Naive thymus-derived CD8-positive, alpha-beta T cell (primary cell): ENCODE data around the gene TMSB4X. TPM values are rescaled to one million over a fixed set of nuclear protein-coding genes. Genes with fewer than 3 reads are reported as not detected.

Source experiments
- ATAC-seq, 2 donors: fragments of 150-1000 bp; cut with Tn5 transposase in 1 of 2; sonication (Bioruptor Pico), chemical (Tn5 transposase) in 1 of 2; 1 replicate in 1 of 2; 2 replicates in 1 of 2; pipeline ENCODE4 v1.10.0; 2021; ENCODE audit warnings: mild to moderate bottlenecking in 2 of 2, moderate library complexity in 2 of 2
- POLR2A ChIA-PET: fragments of 350-600 bp; sonication (Branson Sonifier 250); formaldehyde crosslinking; loops from one replicate; lab custom pipeline; 2021; ENCODE audit warnings: antibody characterized with exemption; lab: Charles Lee
- DNase-seq, 10 donors: peaks; one replicate each; pipeline versions ENCODE4 v3.0.0 to v3.0.0-alpha.2; 2020 to 2022
- H3K27ac Mint-ChIP-seq, 10 donors: one replicate each; pipeline ENCODE4 v1.8.0; 2020 to 2022; ENCODE audit warnings: mild to moderate bottlenecking in 10 of 10, mixed read lengths in 10 of 10, moderate library complexity in 4 of 10, inconsistent platforms in 1 of 10
- H3K27me3 Mint-ChIP-seq, 5 donors: one replicate each; pipeline ENCODE4 v1.8.0; 2021 to 2022; ENCODE audit warnings: mixed read lengths in 5 of 5
- H3K36me3 Mint-ChIP-seq, 3 donors: one replicate each; pipeline ENCODE4 v1.8.0; 2020 to 2022; ENCODE audit warnings: mixed read lengths in 3 of 3, mild to moderate bottlenecking in 2 of 3, inconsistent platforms in 1 of 3
- H3K4me1 Mint-ChIP-seq, 4 donors: one replicate each; pipeline ENCODE4 v1.8.0; 2021 to 2022; ENCODE audit warnings: mixed read lengths in 4 of 4
- H3K4me3 Mint-ChIP-seq, 10 donors: one replicate each; pipeline ENCODE4 v1.8.0; 2020 to 2022; ENCODE audit warnings: mild to moderate bottlenecking in 10 of 10, mixed read lengths in 10 of 10, moderate library complexity in 6 of 10, inconsistent platforms in 1 of 10
- H3K9me3 Mint-ChIP-seq, 9 donors: one replicate each; pipeline ENCODE4 v1.8.0; 2020 to 2022; ENCODE audit warnings: mixed read lengths in 9 of 9, mild to moderate bottlenecking in 3 of 9, inconsistent platforms in 1 of 9, moderate library complexity in 1 of 9
- polyA plus RNA-seq, 3 donors: library from polyadenylated mRNA; unstranded; fragments of 300-500 nt; fragmentation: Illumina TruSeq; gene quantifications; one replicate each; pipeline ENCODE4 v1.2.3, GENCODE V29; 2021
- total RNA-seq, 8 experiments: library from RNA in 2 of 8; stranded (reverse) in 2 of 8; gene quantifications; one replicate each; pipeline ENCODE4 v1.2.3 and lab custom pipeline; 2021 to 2026

Gene TMSB4X
- total and polyA plus RNA-seq, 5 experiments from 2014 or later: 4,350 to 30,039 (median 23,903) TPM

GRCh38 chrX:13001097-13001496 lies 26.2 kb downstream of the TMSB4X start:
- H3K36me3 Mint-ChIP-seq: no peaks in the 10 kb centered on the region
- H3K27ac Mint-ChIP-seq: peak overlapping the region; percentile 83 to 100 (median 94)
- H3K4me3 Mint-ChIP-seq: peak overlapping the region in 9 of 10 donors; percentile 4 to 85 (median 46)
- ATAC-seq (no peak), DNase-seq (no peak)
- H3K4me1 Mint-ChIP-seq: peaks cover 13 to 78% (median 64%) of the 10 kb centered on the region in 4 donors
- no peaks in the 10 kb centered on the region for H3K27me3 Mint-ChIP-seq
- H3K9me3 Mint-ChIP-seq: no peaks in the 10 kb centered on the region
- POLR2A ChIA-PET: interaction anchor here (1.0 to 14.1 kb wide), 12 partner anchors 8 to 86 kb away, joined by 3 to 329 read pairs (median 4); partner anchors contain the start of genes FAM9C and TMSB4X

- Mint-ChIP-seq H3K4me3 (peak overlapping the region in 6 of 10 donors; percentile 1 to 47 (median 18)), H3K36me3 (no peaks in the 10 kb centered on the region), H3K27me3 (no peaks in the 10 kb centered on the region), H3K27ac (peak overlapping the region in 9 of 10 donors; percentile 47 to 97 (median 79)), H3K9me3 (no peaks in the 10 kb centered on the region), H3K4me1 (peaks cover 15 to 78% (median 64%) of the 10 kb centered on the region in 4 donors)
- POLR2A ChIA-PET: interaction anchor here (0.6 to 14.1 kb wide), 9 partner anchors 11 to 486 kb away, joined by 3 to 329 read pairs (median 6); partner anchors contain the start of gene TMSB4X
- ATAC-seq (peak in 1 of 2 donors; percentile 18), DNase-seq (no peak)
Observed at GRCh38 chrX:13001961-13002671, 27.2 kb downstream of the TMSB4X start.

GRCh38 chrX:13005661-13006473 lies 31.0 kb downstream of the TMSB4X start:
- ATAC-seq (peak; percentile 70), DNase-seq (peak in 2 of 10 donors; percentile 6 to 28)
- POLR2A ChIA-PET: interaction anchor here (0.7 to 14.1 kb wide), 13 partner anchors 9 to 81 kb away, joined by 3 to 329 read pairs (median 4); partner anchors contain the start of gene TMSB4X
- Mint-ChIP-seq H3K27me3 (no peaks in the 10 kb centered on the region), H3K27ac (peak overlapping the region; percentile 90 to 100 (median 96)), H3K36me3 (no peaks in the 10 kb centered on the region), H3K4me1 (peaks cover 18 to 77% (median 59%) of the 10 kb centered on the region in 4 donors), H3K9me3 (no peaks in the 10 kb centered on the region), H3K4me3 (peak overlapping the region; percentile 52 to 95 (median 84))

GRCh38 chrX:13007519-13008188 lies 32.7 kb downstream of the TMSB4X start:
- DNase-seq: no peak
- Mint-ChIP-seq H3K9me3 (no peaks in the 10 kb centered on the region), H3K4me3 (peak overlapping the region in 5 of 10 donors; percentile 14 to 45 (median 18)), H3K27me3 (no peaks in the 10 kb centered on the region), H3K27ac (peak overlapping the region in 9 of 10 donors; percentile 38 to 99 (median 66)), H3K4me1 (peaks cover 18 to 72% (median 60%) of the 10 kb centered on the region in 4 donors), H3K36me3 (peaks cover 0 to 4% (median 0%) of the 10 kb centered on the region in 3 donors)
- ATAC-seq: no peak
- POLR2A ChIA-PET: interaction anchor here (1.1 to 14.1 kb wide), 4 partner anchors 11 to 79 kb away, joined by 4 to 329 read pairs (median 112); partner anchors contain the start of gene TMSB4X

GRCh38 chrX:13008189-13008533 lies 33.3 kb downstream of the TMSB4X start:
- H3K27me3 Mint-ChIP-seq: no peaks in the 10 kb centered on the region
- peak overlapping the region in 9 of 10 donors; percentile 20 to 99 (median 67) for H3K27ac Mint-ChIP-seq
- no peak for ATAC-seq
- POLR2A ChIA-PET: interaction anchor here (0.9 to 14.1 kb wide), 5 partner anchors 10 to 79 kb away, joined by 3 to 329 read pairs (median 5); partner anchors contain the start of gene TMSB4X
- peak overlapping the region in 4 of 10 donors; percentile 12 to 45 (median 33) for H3K4me3 Mint-ChIP-seq
- H3K9me3 Mint-ChIP-seq: no peaks in the 10 kb centered on the region
- H3K36me3 Mint-ChIP-seq: peaks cover 0 to 4% (median 0%) of the 10 kb centered on the region in 3 donors
- peaks cover 18 to 73% (median 62%) of the 10 kb centered on the region in 4 donors for H3K4me1 Mint-ChIP-seq
- DNase-seq: no peak

- ATAC-seq: no peak
- Mint-ChIP-seq H3K27ac (peak overlapping the region in 5 of 10 donors; percentile 5 to 99 (median 25)), H3K36me3 (peaks cover 0 to 4% (median 0%) of the 10 kb centered on the region in 3 donors), H3K27me3 (no peaks in the 10 kb centered on the region), H3K4me1 (peaks cover 20 to 78% (median 66%) of the 10 kb centered on the region in 4 donors), H3K9me3 (no peaks in the 10 kb centered on the region), H3K4me3 (no peak overlapping the region)
- POLR2A ChIA-PET: interaction anchor here (0.9 to 14.1 kb wide), 5 partner anchors 10 to 78 kb away, joined by 3 to 329 read pairs (median 5); partner anchors contain the start of gene TMSB4X
- no peak for DNase-seq
Observed at GRCh38 chrX:13008851-13009250, 33.9 kb downstream of the TMSB4X start.

GRCh38 chrX:13009273-13009672 lies 34.4 kb downstream of the TMSB4X start:
- Mint-ChIP-seq H3K36me3 (peaks cover 0 to 4% (median 0%) of the 10 kb centered on the region in 3 donors), H3K4me3 (no peak overlapping the region), H3K27me3 (no peaks in the 10 kb centered on the region), H3K27ac (peak overlapping the region in 2 of 10 donors; percentile 5 to 99), H3K9me3 (no peaks in the 10 kb centered on the region), H3K4me1 (peaks cover 20 to 82% (median 70%) of the 10 kb centered on the region in 4 donors)
- ATAC-seq (no peak), DNase-seq (no peak)
- POLR2A ChIA-PET: interaction anchor here (0.9 to 14.1 kb wide), 5 partner anchors 9 to 78 kb away, joined by 3 to 329 read pairs (median 4); partner anchors contain the start of gene TMSB4X

- ATAC-seq (no peak), DNase-seq (no peak)
- Mint-ChIP-seq H3K4me1 (peaks cover 18 to 83% (median 71%) of the 10 kb centered on the region in 4 donors), H3K9me3 (no peaks in the 10 kb centered on the region), H3K4me3 (no peak overlapping the region), H3K36me3 (peaks cover 0 to 4% (median 0%) of the 10 kb centered on the region in 3 donors), H3K27me3 (no peaks in the 10 kb centered on the region), H3K27ac (peak overlapping the region in 2 of 10 donors; percentile 66 to 75)
- POLR2A ChIA-PET: interaction anchor here (1.0 to 14.1 kb wide), 4 partner anchors 10 to 77 kb away, joined by 3 to 329 read pairs (median 111); partner anchors contain the start of gene TMSB4X
Observed at GRCh38 chrX:13009844-13010243, 34.9 kb downstream of the TMSB4X start.

GRCh38 chrX:13010546-13010945 lies 35.6 kb downstream of the TMSB4X start:
- ATAC-seq: no peak
- POLR2A ChIA-PET: interaction anchor here (1.0 to 14.1 kb wide), 6 partner anchors 11 to 76 kb away, joined by 3 to 329 read pairs (median 35); partner anchors contain the start of gene TMSB4X

GRCh38 chrX:13013363-13014110 lies 38.6 kb downstream of the TMSB4X start:
- peak in 2 of 10 donors; percentile 26 to 34 for DNase-seq
- peak; percentile 82 to 84 for ATAC-seq
- Mint-ChIP-seq H3K36me3 (peaks cover 0 to 4% (median 0%) of the 10 kb centered on the region in 3 donors), H3K9me3 (no peaks in the 10 kb centered on the region), H3K27ac (peak overlapping the region; percentile 35 to 99 (median 89)), H3K4me3 (peak overlapping the region; percentile 1 to 71 (median 56)), H3K4me1 (peaks cover 10 to 70% (median 60%) of the 10 kb centered on the region in 4 donors), H3K27me3 (no peaks in the 10 kb centered on the region)
- POLR2A ChIA-PET: interaction anchor here (0.7 to 4.7 kb wide), 21 partner anchors 7 to 79 kb away, joined by 3 to 65 read pairs (median 6); partner anchors contain the start of gene TMSB4X

More at GRCh38 chrX:13010546-13010945, 35.6 kb downstream of the TMSB4X start:
- Mint-ChIP-seq H3K27me3 (no peaks in the 10 kb centered on the region), H3K36me3 (peaks cover 0 to 4% (median 0%) of the 10 kb centered on the region in 3 donors), H3K4me1 (peaks cover 16 to 82% (median 68%) of the 10 kb centered on the region in 4 donors), H3K27ac (peak overlapping the region in 4 of 10 donors; percentile 41 to 75 (median 68)), H3K9me3 (no peaks in the 10 kb centered on the region), H3K4me3 (no peak overlapping the region)
- DNase-seq: no peak
